DND-41 (cell line): Measurements from ENCODE around the gene CCDC102A.

Experiments used
- CTCF ChIP-seq: IDR thresholded peaks from 2 replicates; pipeline ENCODE4 v1.5.1; 2012; ENCODE audit warnings: borderline replicate concordance, low read length, moderate library complexity, mild to moderate bottlenecking; ENCODE audit not compliant: poor library complexity, severe bottlenecking; ENCODE audit errors: extremely low read depth
- EZH2 ChIP-seq: IDR thresholded peaks from 3 replicates; pipeline ENCODE4 v1.6.1; 2012; ENCODE audit warnings: borderline replicate concordance, low read depth, mild to moderate bottlenecking, moderate library complexity, low read length, inconsistent platforms; ENCODE audit not compliant: severe bottlenecking

- TF ChIP-seq CTCF (no peak), EZH2 (no peak)
Measured at GRCh38 chr16:57544124-57544653, 7.8 kb upstream of the CCDC102A start.
